ENCODE data around the gene CCDC51. TPM values are rescaled to one million over a fixed set of nuclear protein-coding genes. Genes with fewer than 3 reads are reported as not detected.
A peak's percentile ranks its signal among the peaks of the same experiment; 100 is the strongest.

CCDC51 gene
- total and polyA plus RNA-seq, 2 of the 13 experiments (the other 11 are each of a cell fraction or from before 2014, with no cell fraction given): 18.1 to 29.4 TPM

- TF ChIP-seq, protein P1, sequence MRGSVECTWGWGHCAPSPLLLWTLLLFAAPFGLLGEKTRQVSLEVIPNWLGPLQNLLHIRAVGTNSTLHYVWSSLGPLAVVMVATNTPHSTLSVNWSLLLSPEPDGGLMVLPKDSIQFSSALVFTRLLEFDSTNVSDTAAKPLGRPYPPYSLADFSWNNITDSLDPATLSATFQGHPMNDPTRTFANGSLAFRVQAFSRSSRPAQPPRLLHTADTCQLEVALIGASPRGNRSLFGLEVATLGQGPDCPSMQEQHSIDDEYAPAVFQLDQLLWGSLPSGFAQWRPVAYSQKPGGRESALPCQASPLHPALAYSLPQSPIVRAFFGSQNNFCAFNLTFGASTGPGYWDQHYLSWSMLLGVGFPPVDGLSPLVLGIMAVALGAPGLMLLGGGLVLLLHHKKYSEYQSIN (CRISPR knock-in tag; IDR thresholded peaks at IDR 0.05; ENCODE audit: borderline replicate concordance): no peak
- peak; percentile 92; the same call in 1 of the 2 replicates for TF ChIP-seq MIER3 (CRISPR knock-in tag; IDR thresholded peaks at IDR 0.05; ENCODE audit: borderline replicate concordance)
- peak; percentile 76; the same call in 1 of the 2 replicates for TF ChIP-seq DRAP1 (CRISPR knock-in tag; IDR thresholded peaks at IDR 0.05)
- no peak for TF ChIP-seq ZBTB42 (CRISPR knock-in tag; IDR thresholded peaks at IDR 0.05)
- 0 out of 2 replicates have a peak, but pooled peaks have one; percentile 36 for TF ChIP-seq CBFB (CRISPR knock-in tag; IDR thresholded peaks at IDR 0.05)
- TF ChIP-seq, protein P2, sequence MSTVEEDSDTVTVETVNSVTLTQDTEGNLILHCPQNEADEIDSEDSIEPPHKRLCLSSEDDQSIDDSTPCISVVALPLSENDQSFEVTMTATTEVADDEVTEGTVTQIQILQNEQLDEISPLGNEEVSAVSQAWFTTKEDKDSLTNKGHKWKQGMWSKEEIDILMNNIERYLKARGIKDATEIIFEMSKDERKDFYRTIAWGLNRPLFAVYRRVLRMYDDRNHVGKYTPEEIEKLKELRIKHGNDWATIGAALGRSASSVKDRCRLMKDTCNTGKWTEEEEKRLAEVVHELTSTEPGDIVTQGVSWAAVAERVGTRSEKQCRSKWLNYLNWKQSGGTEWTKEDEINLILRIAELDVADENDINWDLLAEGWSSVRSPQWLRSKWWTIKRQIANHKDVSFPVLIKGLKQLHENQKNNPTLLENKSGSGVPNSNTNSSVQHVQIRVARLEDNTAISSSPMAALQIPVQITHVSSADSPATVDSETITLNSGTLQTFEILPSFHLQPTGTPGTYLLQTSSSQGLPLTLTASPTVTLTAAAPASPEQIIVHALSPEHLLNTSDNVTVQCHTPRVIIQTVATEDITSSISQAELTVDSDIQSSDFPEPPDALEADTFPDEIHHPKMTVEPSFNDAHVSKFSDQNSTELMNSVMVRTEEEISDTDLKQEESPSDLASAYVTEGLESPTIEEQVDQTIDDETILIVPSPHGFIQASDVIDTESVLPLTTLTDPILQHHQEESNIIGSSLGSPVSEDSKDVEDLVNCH (CRISPR knock-in tag; IDR thresholded peaks at IDR 0.05): no peak
- TF ChIP-seq, protein P3, sequence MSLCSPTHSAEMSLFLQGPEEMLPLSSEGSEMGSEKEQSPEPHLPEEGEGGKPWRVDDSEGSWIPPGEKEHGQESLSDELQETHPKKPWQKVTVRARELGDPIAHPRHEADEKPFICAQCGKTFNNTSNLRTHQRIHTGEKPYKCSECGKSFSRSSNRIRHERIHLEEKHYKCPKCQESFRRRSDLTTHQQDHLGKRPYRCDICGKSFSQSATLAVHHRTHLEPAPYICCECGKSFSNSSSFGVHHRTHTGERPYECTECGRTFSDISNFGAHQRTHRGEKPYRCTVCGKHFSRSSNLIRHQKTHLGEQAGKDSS (CRISPR knock-in tag; IDR thresholded peaks at IDR 0.05; ENCODE audit: borderline replicate concordance, low read depth): peak; percentile 68; the same call in 1 of the 2 replicates
- no peak for TF ChIP-seq ETV6 (CRISPR knock-in tag; conservative IDR thresholded peaks at IDR 0.05)
- TF ChIP-seq ZNF33B (CRISPR knock-in tag; IDR thresholded peaks at IDR 0.05): peak; percentile 73; the same call in 1 of the 2 replicates
- TF ChIP-seq ZFP82 (CRISPR knock-in tag; IDR thresholded peaks at IDR 0.05; ENCODE audit: borderline replicate concordance): no peak
- TF ChIP-seq ZNF33A (CRISPR knock-in tag; IDR thresholded peaks at IDR 0.05; ENCODE audit: borderline replicate concordance): no peak
- TF ChIP-seq HNRNPLL (IDR thresholded peaks at IDR 0.05; ENCODE audit: low read depth, low read length, poor library complexity, severe bottlenecking): peak; percentile 59
- TF ChIP-seq XBP1 (CRISPR knock-in tag; IDR thresholded peaks at IDR 0.05): no peak
- no peak for TF ChIP-seq FOXM1 (CRISPR knock-in tag; IDR thresholded peaks at IDR 0.05)
- peak; percentile 68; the same call in 1 of the 2 replicates for TF ChIP-seq IRF2 (CRISPR knock-in tag; IDR thresholded peaks at IDR 0.05)
- TF ChIP-seq ZFP41 (CRISPR knock-in tag; IDR thresholded peaks at IDR 0.05; ENCODE audit: borderline replicate concordance): no peak
- no peak for TF ChIP-seq TBP (CRISPR knock-in tag; IDR thresholded peaks at IDR 0.05)
- peak; percentile 95; the same call in 1 of the 2 replicates for TF ChIP-seq ZNF337 (CRISPR knock-in tag; IDR thresholded peaks at IDR 0.05; ENCODE audit: borderline replicate concordance, low read depth)
- no peak for TF ChIP-seq ZNF530 (CRISPR knock-in tag; IDR thresholded peaks at IDR 0.05; ENCODE audit: low read depth)
- TF ChIP-seq ATF1 (CRISPR knock-in tag; IDR thresholded peaks at IDR 0.05): no peak
- TF ChIP-seq SP1 (IDR thresholded peaks at IDR 0.05): no peak
- no peak; the same call in 1 of the 2 replicates for TF ChIP-seq SP1 (CRISPR knock-in tag; IDR thresholded peaks at IDR 0.05)
- TF ChIP-seq, protein P4, sequence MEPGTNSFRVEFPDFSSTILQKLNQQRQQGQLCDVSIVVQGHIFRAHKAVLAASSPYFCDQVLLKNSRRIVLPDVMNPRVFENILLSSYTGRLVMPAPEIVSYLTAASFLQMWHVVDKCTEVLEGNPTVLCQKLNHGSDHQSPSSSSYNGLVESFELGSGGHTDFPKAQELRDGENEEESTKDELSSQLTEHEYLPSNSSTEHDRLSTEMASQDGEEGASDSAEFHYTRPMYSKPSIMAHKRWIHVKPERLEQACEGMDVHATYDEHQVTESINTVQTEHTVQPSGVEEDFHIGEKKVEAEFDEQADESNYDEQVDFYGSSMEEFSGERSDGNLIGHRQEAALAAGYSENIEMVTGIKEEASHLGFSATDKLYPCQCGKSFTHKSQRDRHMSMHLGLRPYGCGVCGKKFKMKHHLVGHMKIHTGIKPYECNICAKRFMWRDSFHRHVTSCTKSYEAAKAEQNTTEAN (CRISPR knock-in tag; conservative IDR thresholded peaks at IDR 0.05): peak; percentile 74
Measured at GRCh38 chr3:48429960-48430707, 9.8 kb downstream of the CCDC51 start, which contains the start of gene PLXNB1 (continued).

Measured in HepG2 (cell line).